CD1c-positive myeloid dendritic cell (primary cell): ENCODE measurements around the gene TCERG1.
"Not testable (repeated sequence)": the region's sequence is repeated elsewhere in the genome, so short reads cannot be mapped to it uniquely, and the experiment has no call there.

Source experiments
- DNase-seq: peaks from one replicate; pipeline ENCODE4 v3.0.0-alpha.2; 2016; ENCODE audit errors: extremely low spot score

TCERG1 gene

GRCh38 chr5:146520731-146521130 is 73.6 kb downstream of the TCERG1 start:
- DNase-seq = no peak

- no peak for DNase-seq
These were observed 74.4 kb downstream of the TCERG1 start for GRCh38 chr5:146521403-146522106.

GRCh38 chr5:146523698-146524097 is 76.6 kb downstream of the TCERG1 start:
- DNase-seq = no peak

GRCh38 chr5:146527785-146528184 is 80.7 kb downstream of the TCERG1 start:
- no peak for DNase-seq

GRCh38 chr5:146528236-146528635 is 81.1 kb downstream of the TCERG1 start:
- DNase-seq = no peak

GRCh38 chr5:146529984-146530383 is 82.9 kb downstream of the TCERG1 start:
- DNase-seq = no peak

GRCh38 chr5:146533260-146533857 is 86.2 kb downstream of the TCERG1 start:
- peak; percentile 76 for DNase-seq

- DNase-seq = no peak
These were observed 86.7 kb downstream of the TCERG1 start for GRCh38 chr5:146533882-146534281.

- no peak for DNase-seq
These were observed 91.3 kb downstream of the TCERG1 start for GRCh38 chr5:146538432-146538831.

GRCh38 chr5:146539973-146540372 is 92.8 kb downstream of the TCERG1 start:
- no peak for DNase-seq

GRCh38 chr5:146540414-146540813 is 93.3 kb downstream of the TCERG1 start:
- no peak for DNase-seq

- peak; percentile 43 for DNase-seq
These were observed 95.1 kb downstream of the TCERG1 start for GRCh38 chr5:146541958-146542849.

GRCh38 chr5:146544232-146544631 is 97.1 kb downstream of the TCERG1 start:
- no peak for DNase-seq

- no peak for DNase-seq
These were observed 101.8 kb downstream of the TCERG1 start for GRCh38 chr5:146548781-146549449.

GRCh38 chr5:146549615-146550014 is 102.5 kb downstream of the TCERG1 start:
- no peak for DNase-seq

GRCh38 chr5:146553446-146553845 is 106.3 kb downstream of the TCERG1 start:
- DNase-seq = no peak

- not testable (repeated sequence) for DNase-seq
These were observed 109.8 kb downstream of the TCERG1 start for GRCh38 chr5:146556884-146557283.

GRCh38 chr5:146560205-146560812 is 113.2 kb downstream of the TCERG1 start:
- no peak for DNase-seq
